Sciatic nerve (tissue), 2 donors: Measurements from ENCODE around the gene ALG3. TPM values are rescaled to one million over a fixed set of nuclear protein-coding genes. Genes with fewer than 3 reads are reported as not detected.
A peak's percentile ranks its signal among the peaks of the same experiment; 100 is the strongest.

Experiments
- ATAC-seq: fragments of 200-7000 bp; cut with Tn5 transposase; one replicate; pipeline ENCODE4 v1.9.1; 2020; ENCODE audit warnings: mild to moderate bottlenecking, moderate library complexity
- DNase-seq: peaks from one replicate; pipeline ENCODE4 v3.0.0-alpha.2; 2020; ENCODE audit warnings: low spot score
- intact Hi-C: fragments of 100-400 bp; cut with DNase I; formaldehyde crosslinking; loops from one replicate; pipeline ENCODE4 v1.14.2; 2022
- microRNA-seq: library from miRNA; unstranded; fragments of <30 nt; microRNA quantifications from one replicate; pipeline ENCODE4 v1.2.0, GENCODE V29; 2020
- total RNA-seq: library from RNA; stranded (reverse); fragmentation: NEBNext Ultra II Directional; extraction: Animal tissue kit (Norgen Biotek cat#: 25700); gene quantifications from one replicate; pipeline ENCODE4 v1.2.1, GENCODE V29; 2021
- donor health status: DM: no; HTN: no; CAD: no.
- donor health status: DM: no; HTN: no; CAD: no.

Gene ALG3
- total RNA-seq, 1 donor from 2014 or later: 16.7 TPM

- DNase-seq (no peak), ATAC-seq (no peak)
- intact Hi-C loops: no loop called here
These were observed 29.9 kb downstream of the ALG3 start for GRCh38 chr3:184218814-184219213.

- ATAC-seq (no peak), DNase-seq (no peak)
- intact Hi-C loops: no loop called here
These were observed 37.0 kb downstream of the ALG3 start for GRCh38 chr3:184211718-184212117.

- no peak for DNase-seq
- intact Hi-C loops: no loop called here
- no peak for ATAC-seq
These were observed 37.5 kb downstream of the ALG3 start for GRCh38 chr3:184211297-184211696.

GRCh38 chr3:184209146-184209923 lies 39.4 kb downstream of the ALG3 start:
- ATAC-seq (peak; percentile 85), DNase-seq (peak; percentile 37)
- intact Hi-C loops: no loop called here

DNA sequence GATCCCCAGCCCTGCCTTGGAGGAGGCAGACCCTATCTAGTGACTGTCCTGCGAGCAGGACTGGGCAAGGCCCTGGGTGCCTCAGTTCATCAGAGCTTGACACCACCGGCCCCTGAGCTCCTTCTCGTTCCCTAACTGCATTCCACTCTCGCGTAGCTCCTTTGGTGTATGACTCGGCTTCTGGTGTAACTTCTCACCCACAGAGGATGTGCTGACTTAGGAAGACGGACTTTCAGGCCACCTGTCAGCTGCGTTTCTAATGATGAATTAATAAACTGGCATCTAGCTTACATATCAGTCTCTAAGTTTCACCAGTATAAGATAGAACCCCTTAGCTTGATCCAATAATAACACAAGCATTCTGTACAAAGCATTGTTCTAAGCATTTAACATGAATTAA lies 45.2 kb downstream of the ALG3 start:
- intact Hi-C loops: no loop called here
- no peak for ATAC-seq
- DNase-seq: no peak

DNA sequence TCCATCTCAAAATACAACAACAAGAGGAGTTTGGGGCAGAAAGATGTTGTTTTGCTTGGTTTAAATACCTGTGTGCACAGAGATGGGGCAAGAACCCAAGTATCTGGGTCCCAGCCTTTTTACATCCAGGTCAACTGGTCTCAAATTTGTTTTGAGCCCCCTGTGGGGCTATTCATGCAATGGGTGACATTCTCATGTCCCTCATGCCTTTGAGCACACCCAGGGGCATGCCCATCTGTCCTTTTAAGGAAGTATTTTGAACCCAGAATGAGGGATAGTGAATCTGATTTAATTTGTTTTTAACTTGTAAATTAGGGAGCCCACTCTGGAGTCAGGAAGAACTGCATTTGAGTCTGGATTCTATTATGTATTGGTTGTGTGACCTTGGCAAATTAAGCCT lies 47.9 kb downstream of the ALG3 start:
- DNase-seq (no peak), ATAC-seq (no peak)
- intact Hi-C loops: no loop called here

DNA sequence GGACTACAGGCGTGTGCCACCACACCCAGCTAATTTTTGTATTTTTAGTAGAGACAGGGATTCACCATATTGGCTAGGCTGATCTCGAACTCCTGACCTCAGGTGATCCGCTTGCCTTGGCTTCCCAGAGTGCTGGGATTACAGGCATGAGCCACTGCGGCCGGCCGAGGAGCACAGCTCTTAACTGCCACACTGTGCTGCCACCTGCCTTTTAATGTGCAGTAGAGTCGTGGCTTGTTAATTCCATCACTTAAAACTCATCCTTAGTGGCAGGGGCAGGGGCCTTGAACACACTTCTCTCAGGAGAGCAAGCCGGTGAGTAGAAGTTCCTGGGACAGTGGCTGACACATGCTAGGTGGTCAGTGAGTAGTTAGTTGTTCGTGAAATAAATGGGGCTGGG lies 50.3 kb downstream of the ALG3 start:
- intact Hi-C loops: no loop called here
- DNase-seq (no peak), ATAC-seq (no peak)

DNA sequence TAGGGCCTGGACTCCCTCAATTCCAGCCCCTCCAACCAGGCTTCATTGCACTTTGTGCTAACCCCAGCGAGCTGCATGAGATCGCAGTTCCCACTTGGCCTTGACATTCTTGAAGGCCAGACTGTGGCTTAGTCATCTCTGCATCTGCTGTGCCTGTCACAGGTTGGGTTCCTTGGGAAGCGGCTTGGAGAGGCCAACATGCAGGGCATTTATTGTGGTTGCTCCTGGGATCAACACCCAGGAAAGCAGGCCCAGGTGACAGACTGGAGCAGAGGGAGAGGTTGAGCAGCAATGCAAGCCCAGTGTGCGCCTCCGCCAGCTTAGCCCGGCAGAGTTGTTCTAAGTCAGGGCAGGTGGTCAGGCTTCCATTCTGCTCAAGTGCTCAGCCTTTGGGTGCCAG lies 52.2 kb downstream of the ALG3 start:
- DNase-seq: no peak
- no peak for ATAC-seq
- intact Hi-C loops: no loop called here

GRCh38 chr3:184193991-184194539 lies 54.7 kb downstream of the ALG3 start:
- intact Hi-C loops: no loop called here
- no peak for ATAC-seq
- DNase-seq: no peak

DNA sequence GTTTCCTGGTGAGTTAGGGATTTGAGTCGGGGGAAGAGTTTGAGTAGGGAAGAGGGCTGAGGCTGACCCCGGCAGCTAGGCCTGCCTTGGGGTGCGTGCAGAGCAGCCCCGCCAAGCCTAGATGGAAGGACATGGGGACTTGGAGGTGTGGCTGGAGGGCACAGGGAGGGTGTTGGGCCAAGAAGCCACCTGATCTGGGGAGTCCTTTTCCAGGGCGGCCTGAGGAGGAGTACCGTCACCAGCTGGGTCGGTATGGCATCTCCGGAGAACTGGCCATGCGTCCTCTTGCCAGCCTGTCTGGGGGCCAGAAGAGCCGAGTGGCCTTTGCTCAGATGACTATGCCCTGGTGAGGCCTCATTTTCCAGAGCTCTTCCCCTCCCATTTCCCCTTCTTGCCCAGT lies 55.9 kb downstream of the ALG3 start:
- intact Hi-C loops: no loop called here
- ATAC-seq (no peak), DNase-seq (no peak)

Small RNA genes lying within 50 kb of the gene (microRNA-seq; reads per million reads assigned to microRNA genes)
- gene MIR1224: 1.8 reads per million

Other genes with a start within 250 kb of the ALG3 start
- 55.8 TPM for gene ABCC5, start 231.1 kb downstream of the ALG3 start, total RNA-seq
- gene HTR3D, start 217.2 kb downstream of the ALG3 start, total RNA-seq: not detected
- not detected for gene HTR3C, start 195.9 kb downstream of the ALG3 start, total RNA-seq
- gene HTR3E, start 151.9 kb downstream of the ALG3 start, total RNA-seq: not detected
- gene EIF2B5, start 113.6 kb downstream of the ALG3 start, total RNA-seq: 30.6 TPM
- 57.8 TPM for gene DVL3, start 93.6 kb downstream of the ALG3 start, total RNA-seq
- 278 TPM for gene AP2M1, start 74.1 kb downstream of the ALG3 start, total RNA-seq
- 67.4 TPM for gene ABCF3, start 62.8 kb downstream of the ALG3 start, total RNA-seq
- gene VWA5B2, start 19.4 kb downstream of the ALG3 start, total RNA-seq: 0.53 TPM
- 1.3 TPM for gene EEF1AKMT4, start 710 bp upstream of the ALG3 start, total RNA-seq
- 0.53 TPM for gene CAMK2N2, start 12.6 kb upstream of the ALG3 start, total RNA-seq
- not detected for gene ECE2, start 27.1 kb upstream of the ALG3 start, total RNA-seq
- gene PSMD2, start 50.3 kb upstream of the ALG3 start, total RNA-seq: 122 TPM
- 248 TPM for gene EIF4G1, start 65.6 kb upstream of the ALG3 start, total RNA-seq
- 22.6 TPM for gene FAM131A, start 88.6 kb upstream of the ALG3 start, total RNA-seq
- 24.5 TPM for gene CLCN2, start 112.6 kb upstream of the ALG3 start, total RNA-seq
- 57.8 TPM for gene POLR2H, start 112.7 kb upstream of the ALG3 start, total RNA-seq
- gene THPO, start 129.2 kb upstream of the ALG3 start, total RNA-seq: 1.2 TPM
- 27.0 TPM for gene CHRD, start 131.1 kb upstream of the ALG3 start, total RNA-seq